Ammon's horn (tissue), 1 donor: ENCODE results near the gene AKAP6.
"Not testable (repeated sequence)": the region's sequence is repeated elsewhere in the genome, so short reads cannot be mapped to it uniquely, and the experiment has no call there.

Source experiments
- DNase-seq: peaks from one replicate; pipeline ENCODE4 v3.0.0-alpha.2; 2016; ENCODE audit warnings: low spot score

The AKAP6 gene

GRCh38 chr14:32374155-32374554, 45.1 kb downstream of the AKAP6 start:
- no peak for DNase-seq

GRCh38 chr14:32375663-32376062, 46.6 kb downstream of the AKAP6 start:
- no peak for DNase-seq

- DNase-seq = no peak
Observed at GRCh38 chr14:32377046-32377646, 48.0 kb downstream of the AKAP6 start.

GRCh38 chr14:32378284-32378683, 49.2 kb downstream of the AKAP6 start:
- no peak for DNase-seq

- DNase-seq = no peak
Observed at GRCh38 chr14:32379447-32379846, 50.3 kb downstream of the AKAP6 start.

GRCh38 chr14:32381869-32382268, 52.8 kb downstream of the AKAP6 start:
- DNase-seq = no peak

GRCh38 chr14:32382704-32383103, 53.6 kb downstream of the AKAP6 start:
- DNase-seq = peak; percentile 69

- DNase-seq = no peak
Observed at GRCh38 chr14:32383364-32384009, 54.4 kb downstream of the AKAP6 start.

- DNase-seq = no peak
Observed at GRCh38 chr14:32384464-32384863, 55.4 kb downstream of the AKAP6 start.

- not testable (repeated sequence) for DNase-seq
Observed at GRCh38 chr14:32387295-32387694, 58.2 kb downstream of the AKAP6 start.

GRCh38 chr14:32393119-32393518, 64.0 kb downstream of the AKAP6 start:
- DNase-seq = no peak

GRCh38 chr14:32394038-32394437, 64.9 kb downstream of the AKAP6 start:
- no peak for DNase-seq

GRCh38 chr14:32396885-32397284, 67.8 kb downstream of the AKAP6 start:
- peak; percentile 32 for DNase-seq

GRCh38 chr14:32397861-32398640, 69.0 kb downstream of the AKAP6 start:
- no peak for DNase-seq

- DNase-seq = no peak
Observed at GRCh38 chr14:32399920-32400319, 70.8 kb downstream of the AKAP6 start.

GRCh38 chr14:32400480-32400879, 71.4 kb downstream of the AKAP6 start:
- DNase-seq = no peak

- no peak for DNase-seq
Observed at GRCh38 chr14:32403021-32403420, 73.9 kb downstream of the AKAP6 start.

GRCh38 chr14:32403688-32404087, 74.6 kb downstream of the AKAP6 start:
- no peak for DNase-seq

- no peak for DNase-seq
Observed at GRCh38 chr14:32404784-32405573, 75.9 kb downstream of the AKAP6 start.

- no peak for DNase-seq
Observed at GRCh38 chr14:32405856-32406255, 76.8 kb downstream of the AKAP6 start.

- DNase-seq = peak; percentile 70
Observed at GRCh38 chr14:32407130-32407529, 78.0 kb downstream of the AKAP6 start.

GRCh38 chr14:32408018-32408417, 78.9 kb downstream of the AKAP6 start:
- peak; percentile 56 for DNase-seq
